ENCODE data around the gene CDC42BPA. TPM values are rescaled to one million over a fixed set of nuclear protein-coding genes. Genes with fewer than 3 reads are reported as not detected.

CDC42BPA gene
- total and polyA plus RNA-seq, 2 of the 13 experiments (the other 11 are each of a cell fraction or from before 2014, with no cell fraction given) = 6.5 to 16.0 TPM

DNA sequence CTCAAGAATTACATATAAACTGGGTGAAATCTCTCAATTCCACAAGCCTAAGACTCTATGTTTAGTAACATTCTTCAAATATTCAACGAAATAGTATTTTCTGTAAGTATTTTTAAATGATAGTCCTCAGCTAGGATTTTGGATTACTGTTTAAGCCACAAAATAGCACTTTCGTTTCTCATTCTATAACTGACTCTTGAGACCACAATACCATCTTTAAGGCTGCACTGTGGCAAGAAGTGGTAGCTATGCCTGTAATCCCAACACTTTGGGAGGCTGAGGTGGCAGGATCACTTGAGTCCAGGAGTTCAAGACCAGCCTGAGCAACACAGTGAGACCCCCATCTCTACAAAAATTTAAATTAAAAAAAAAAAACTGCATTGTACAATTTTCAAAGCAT is 126.7 kb downstream of the CDC42BPA start:
- no peak overlapping the region for H3K9ac ChIP-seq (ENCODE audit: insufficient read depth, low read depth, low read length)
- H3K79me2 ChIP-seq (ENCODE audit: insufficient read depth, low read length) = no peaks in the 10 kb centered on the region
- no peaks in the 10 kb centered on the region for H3K27me3 ChIP-seq (ENCODE audit: control insufficient read depth in 1 of 2, insufficient read depth in 2 of 2, low read length in 2 of 2)
- no peaks in the 10 kb centered on the region for H4K20me1 ChIP-seq (ENCODE audit: insufficient read depth, low read length)
- ChIA-PET POLR2A (no interaction called here), CTCF (ENCODE audit: low intra/inter-chr PET ratio, low total read pairs) (no interaction called here)
- H3K4me2 ChIP-seq (ENCODE audit: low read depth, low read length) = no peak overlapping the region
- DNase-seq (ENCODE audit: low spot score) (no peak), FAIRE-seq (no peak), ATAC-seq (no peak)
- intact Hi-C loops (cut with micrococcal nuclease; ENCODE audit: unreplicated experiment) (no loop called here), in situ Hi-C loops (cut with HindIII; ENCODE audit: extremely low pct_ligation_motif_present, low pct_unique_long_range_greater_than_20kb) (no loop called here)
- H3K4me1 ChIP-seq (ENCODE audit: insufficient read depth, low read length) = peaks cover 10% of the 10 kb centered on the region
- no peaks in the 10 kb centered on the region for H3K9me3 ChIP-seq (ENCODE audit: low read length)
- 73% methylated on average over 2 of the region's 2 CpGs for WGBS (ENCODE audit: low lambda C conversion rate)
- H2AFZ ChIP-seq (ENCODE audit: low read length) = no peak overlapping the region
- peaks cover 3 to 7% of the 10 kb centered on the region in 2 experiments; a peak in 1 of 5 replicates for H3K36me3 ChIP-seq (replicated peaks in 1 of 2; ENCODE audit: control insufficient read depth in 1 of 2, insufficient read depth in 2 of 2, low read length in 2 of 2)
- no TSS peak for BruUV-seq (replicated peaks)
- H3K4me3 ChIP-seq (replicated peaks in 1 of 3; ENCODE audit: insufficient read depth in 1 of 3, low read depth in 2 of 3, low read length in 3 of 3) = no peak overlapping the region
- TF ChIP-seq FOXK1 (CRISPR knock-in tag; IDR thresholded peaks at IDR 0.05; ENCODE audit: borderline replicate concordance, low read depth) (no peak), MYC (CRISPR knock-in tag; IDR thresholded peaks at IDR 0.05; ENCODE audit: borderline replicate concordance) (no peak), DNMT3B (CRISPR knock-in tag; conservative IDR thresholded peaks at IDR 0.05) (no peak), HNF4A (CRISPR knock-in tag; IDR thresholded peaks at IDR 0.05) (no peak), ZNF788 (CRISPR knock-in tag; IDR thresholded peaks at IDR 0.05; ENCODE audit: borderline replicate concordance) (no peak)
- TF ChIP-seq, protein P1, sequence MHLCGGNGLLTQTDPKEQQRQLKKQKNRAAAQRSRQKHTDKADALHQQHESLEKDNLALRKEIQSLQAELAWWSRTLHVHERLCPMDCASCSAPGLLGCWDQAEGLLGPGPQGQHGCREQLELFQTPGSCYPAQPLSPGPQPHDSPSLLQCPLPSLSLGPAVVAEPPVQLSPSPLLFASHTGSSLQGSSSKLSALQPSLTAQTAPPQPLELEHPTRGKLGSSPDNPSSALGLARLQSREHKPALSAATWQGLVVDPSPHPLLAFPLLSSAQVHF (CRISPR knock-in tag; IDR thresholded peaks at IDR 0.05) = no peak
- H3K27ac ChIP-seq (ENCODE audit: extremely low read length, insufficient read depth, low read length) = no peak overlapping the region

DNA sequence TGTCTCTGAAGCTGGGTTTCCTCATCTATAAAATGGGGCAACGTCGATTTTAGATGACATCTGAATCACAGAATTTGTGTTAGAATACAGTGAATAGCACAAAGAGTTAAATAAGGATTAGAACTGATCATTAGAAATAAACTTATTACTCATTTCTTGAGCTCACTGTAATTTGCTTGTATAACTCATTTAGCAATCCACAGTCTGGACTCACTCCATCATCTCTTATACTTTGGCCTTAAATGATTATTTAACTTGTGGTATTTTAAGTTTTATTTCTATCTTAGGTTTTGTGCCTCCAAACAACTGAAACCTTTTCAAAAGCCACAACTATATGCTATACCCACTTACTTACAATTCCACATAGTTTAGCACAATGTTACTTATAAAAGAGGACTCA is 128.0 kb downstream of the CDC42BPA start:
- Histone ChIP-seq H2AFZ (ENCODE audit: low read length) (no peak overlapping the region), H4K20me1 (ENCODE audit: insufficient read depth, low read length) (no peaks in the 10 kb centered on the region), H3K9me3 (ENCODE audit: low read length) (no peaks in the 10 kb centered on the region), H3K4me1 (ENCODE audit: insufficient read depth, low read length) (peaks cover 13% of the 10 kb centered on the region), H3K9ac (ENCODE audit: insufficient read depth, low read depth, low read length) (no peak overlapping the region), H3K27ac (ENCODE audit: extremely low read length, insufficient read depth, low read length) (no peak overlapping the region), H3K27me3 (ENCODE audit: control insufficient read depth in 1 of 2, insufficient read depth in 2 of 2, low read length in 2 of 2) (no peaks in the 10 kb centered on the region), H3K4me3 (replicated peaks in 1 of 3; ENCODE audit: insufficient read depth in 1 of 3, low read depth in 2 of 3, low read length in 3 of 3) (no peak overlapping the region), H3K36me3 (replicated peaks in 1 of 2; ENCODE audit: control insufficient read depth in 1 of 2, insufficient read depth in 2 of 2, low read length in 2 of 2) (peaks cover 3 to 7% of the 10 kb centered on the region in 2 experiments; a peak in 1 of 5 replicates), H3K79me2 (ENCODE audit: insufficient read depth, low read length) (no peaks in the 10 kb centered on the region), H3K4me2 (ENCODE audit: low read depth, low read length) (no peak overlapping the region)
- in situ Hi-C loops (cut with HindIII; ENCODE audit: extremely low pct_ligation_motif_present, low pct_unique_long_range_greater_than_20kb) = no loop called here
- intact Hi-C loops (cut with micrococcal nuclease; ENCODE audit: unreplicated experiment) = no loop called here
- POLR2A ChIA-PET = no interaction called here
- WGBS (ENCODE audit: low lambda C conversion rate) = 99% methylated on average over 2 of the region's 2 CpGs
- no TSS peak for BruUV-seq (replicated peaks)
- CTCF ChIA-PET (ENCODE audit: low intra/inter-chr PET ratio, low total read pairs) = no interaction called here
- DNase-seq (ENCODE audit: low spot score) = no peak
- FAIRE-seq = no peak
- ATAC-seq = no peak
- TF ChIP-seq, protein P2, sequence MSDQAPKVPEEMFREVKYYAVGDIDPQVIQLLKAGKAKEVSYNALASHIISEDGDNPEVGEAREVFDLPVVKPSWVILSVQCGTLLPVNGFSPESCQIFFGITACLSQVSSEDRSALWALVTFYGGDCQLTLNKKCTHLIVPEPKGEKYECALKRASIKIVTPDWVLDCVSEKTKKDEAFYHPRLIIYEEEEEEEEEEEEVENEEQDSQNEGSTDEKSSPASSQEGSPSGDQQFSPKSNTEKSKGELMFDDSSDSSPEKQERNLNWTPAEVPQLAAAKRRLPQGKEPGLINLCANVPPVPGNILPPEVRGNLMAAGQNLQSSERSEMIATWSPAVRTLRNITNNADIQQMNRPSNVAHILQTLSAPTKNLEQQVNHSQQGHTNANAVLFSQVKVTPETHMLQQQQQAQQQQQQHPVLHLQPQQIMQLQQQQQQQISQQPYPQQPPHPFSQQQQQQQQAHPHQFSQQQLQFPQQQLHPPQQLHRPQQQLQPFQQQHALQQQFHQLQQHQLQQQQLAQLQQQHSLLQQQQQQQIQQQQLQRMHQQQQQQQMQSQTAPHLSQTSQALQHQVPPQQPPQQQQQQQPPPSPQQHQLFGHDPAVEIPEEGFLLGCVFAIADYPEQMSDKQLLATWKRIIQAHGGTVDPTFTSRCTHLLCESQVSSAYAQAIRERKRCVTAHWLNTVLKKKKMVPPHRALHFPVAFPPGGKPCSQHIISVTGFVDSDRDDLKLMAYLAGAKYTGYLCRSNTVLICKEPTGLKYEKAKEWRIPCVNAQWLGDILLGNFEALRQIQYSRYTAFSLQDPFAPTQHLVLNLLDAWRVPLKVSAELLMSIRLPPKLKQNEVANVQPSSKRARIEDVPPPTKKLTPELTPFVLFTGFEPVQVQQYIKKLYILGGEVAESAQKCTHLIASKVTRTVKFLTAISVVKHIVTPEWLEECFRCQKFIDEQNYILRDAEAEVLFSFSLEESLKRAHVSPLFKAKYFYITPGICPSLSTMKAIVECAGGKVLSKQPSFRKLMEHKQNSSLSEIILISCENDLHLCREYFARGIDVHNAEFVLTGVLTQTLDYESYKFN (CRISPR knock-in tag; conservative IDR thresholded peaks at IDR 0.05) = no peak
- TF ChIP-seq ASH2L (IDR thresholded peaks at IDR 0.05; ENCODE audit: insufficient read length, low read depth, low read length) (no peak), ZFX (CRISPR knock-in tag; IDR thresholded peaks at IDR 0.05; ENCODE audit: low read depth) (no peak), SETDB1 (CRISPR knock-in tag; IDR thresholded peaks at IDR 0.05; ENCODE audit: borderline replicate concordance) (no peak)
- TF ChIP-seq, protein P3, sequence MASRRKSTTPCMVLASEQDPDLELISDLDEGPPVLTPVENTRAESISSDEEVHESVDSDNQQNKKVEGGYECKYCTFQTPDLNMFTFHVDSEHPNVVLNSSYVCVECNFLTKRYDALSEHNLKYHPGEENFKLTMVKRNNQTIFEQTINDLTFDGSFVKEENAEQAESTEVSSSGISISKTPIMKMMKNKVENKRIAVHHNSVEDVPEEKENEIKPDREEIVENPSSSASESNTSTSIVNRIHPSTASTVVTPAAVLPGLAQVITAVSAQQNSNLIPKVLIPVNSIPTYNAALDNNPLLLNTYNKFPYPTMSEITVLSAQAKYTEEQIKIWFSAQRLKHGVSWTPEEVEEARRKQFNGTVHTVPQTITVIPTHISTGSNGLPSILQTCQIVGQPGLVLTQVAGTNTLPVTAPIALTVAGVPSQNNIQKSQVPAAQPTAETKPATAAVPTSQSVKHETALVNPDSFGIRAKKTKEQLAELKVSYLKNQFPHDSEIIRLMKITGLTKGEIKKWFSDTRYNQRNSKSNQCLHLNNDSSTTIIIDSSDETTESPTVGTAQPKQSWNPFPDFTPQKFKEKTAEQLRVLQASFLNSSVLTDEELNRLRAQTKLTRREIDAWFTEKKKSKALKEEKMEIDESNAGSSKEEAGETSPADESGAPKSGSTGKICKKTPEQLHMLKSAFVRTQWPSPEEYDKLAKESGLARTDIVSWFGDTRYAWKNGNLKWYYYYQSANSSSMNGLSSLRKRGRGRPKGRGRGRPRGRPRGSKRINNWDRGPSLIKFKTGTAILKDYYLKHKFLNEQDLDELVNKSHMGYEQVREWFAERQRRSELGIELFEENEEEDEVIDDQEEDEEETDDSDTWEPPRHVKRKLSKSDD (CRISPR knock-in tag; IDR thresholded peaks at IDR 0.05; ENCODE audit: low read depth) = no peak
